GM21526 (cell line): Measurements from ENCODE around the gene TPMT.

ENCODE experiments used
- ATAC-seq: cut with Tn5 transposase; IDR thresholded peaks from one replicate; pipeline ENCODE4 v1.9.1; 2021; ENCODE audit warnings: moderate library complexity; ENCODE audit not compliant: unreplicated experiment, low FRiP score

Gene TPMT

DNA sequence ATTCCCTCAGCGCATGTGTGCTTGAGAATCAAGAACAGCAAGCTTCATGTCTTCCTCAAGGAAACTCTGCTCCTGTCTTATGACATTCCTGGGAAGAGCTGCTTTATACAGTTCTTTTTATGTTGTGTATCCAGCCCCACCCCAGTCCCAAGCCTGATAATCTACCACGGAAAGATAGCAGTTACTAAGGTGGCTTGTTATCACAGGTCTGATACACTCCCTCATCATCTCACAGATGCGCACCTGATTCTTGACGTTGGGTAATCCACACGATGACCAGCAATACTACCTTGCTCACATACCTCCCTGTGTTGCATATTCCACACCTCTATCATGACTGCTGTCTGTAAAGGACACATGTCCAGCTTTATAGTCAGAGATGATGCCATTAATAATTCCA lies 35.6 kb downstream of the TPMT start:
- no peak for ATAC-seq

DNA sequence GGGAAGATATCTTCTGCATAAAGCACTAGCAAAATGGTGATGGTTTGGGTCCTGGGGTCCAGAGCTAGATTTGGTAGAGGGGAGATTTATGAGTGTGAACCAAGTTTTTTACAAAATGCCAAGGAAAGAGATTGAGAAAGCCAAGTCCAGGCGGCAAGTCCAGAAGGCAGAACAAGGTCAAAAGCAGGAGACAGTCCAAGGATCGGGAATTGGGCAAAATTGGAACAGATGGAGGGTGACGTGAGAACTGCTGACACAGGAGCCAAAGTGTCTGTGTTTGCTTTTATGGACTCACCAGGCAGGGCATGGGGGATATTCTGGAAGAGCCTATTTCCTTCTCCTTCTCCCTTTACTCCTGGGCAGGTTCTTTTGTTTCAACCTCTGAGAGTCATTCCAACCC lies 36.5 kb downstream of the TPMT start:
- ATAC-seq: no peak

DNA sequence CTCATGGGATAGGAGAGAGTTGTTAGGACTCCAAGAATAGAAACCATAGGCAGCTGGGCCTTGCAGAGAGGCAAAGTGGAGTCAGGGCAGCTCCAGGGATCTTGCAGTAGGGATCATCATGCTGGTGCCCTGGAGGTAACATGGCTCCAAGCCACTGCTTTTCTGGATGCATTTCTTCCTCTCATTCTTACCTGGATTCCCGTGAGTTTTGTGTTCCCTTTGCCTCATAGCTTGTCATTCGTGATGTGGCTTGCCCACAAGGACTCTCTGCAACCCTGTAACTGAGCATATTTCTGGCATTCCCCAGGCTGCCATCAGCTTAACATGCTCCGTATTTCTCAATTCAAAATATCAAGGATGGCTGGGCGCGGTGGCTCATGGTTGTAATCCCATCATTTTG lies 37.7 kb downstream of the TPMT start:
- no peak for ATAC-seq

DNA sequence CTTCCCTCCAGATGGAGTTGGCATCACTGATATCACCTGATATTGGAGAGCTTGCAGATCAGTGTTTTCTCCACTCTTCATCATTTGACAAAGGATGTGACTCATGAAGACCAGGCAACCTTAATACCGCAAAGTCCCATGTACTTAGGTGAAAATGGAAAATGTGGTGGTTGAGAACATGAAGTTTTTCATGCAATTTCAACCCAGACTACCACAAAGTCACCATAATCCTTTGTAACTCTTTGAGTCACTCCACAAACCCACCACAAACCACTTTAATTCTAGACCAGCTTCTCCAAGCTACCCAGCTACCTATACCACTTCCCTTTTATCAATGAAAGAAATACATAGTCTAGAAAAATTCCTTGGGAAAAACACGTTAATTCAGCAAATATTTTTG lies 39.5 kb downstream of the TPMT start:
- ATAC-seq: no peak

DNA sequence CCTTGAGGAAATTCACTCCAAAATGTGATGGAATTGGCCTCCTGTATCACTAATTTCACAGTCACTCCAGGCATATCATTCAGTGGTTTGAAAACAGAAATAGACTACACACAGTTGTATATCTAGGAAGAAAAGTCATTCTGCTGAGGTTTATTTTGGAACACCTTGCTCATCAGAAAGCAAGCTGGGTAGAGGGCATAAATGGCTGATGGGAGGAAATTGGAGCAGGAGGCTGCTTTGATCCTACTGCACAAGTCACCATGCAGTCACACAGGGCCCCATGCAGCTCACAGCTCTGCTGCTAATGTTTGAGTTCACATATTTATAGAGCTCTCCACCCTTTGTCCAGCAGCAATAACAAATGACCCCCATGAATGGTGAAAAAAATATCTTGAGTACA lies 44.7 kb downstream of the TPMT start:
- ATAC-seq: no peak

DNA sequence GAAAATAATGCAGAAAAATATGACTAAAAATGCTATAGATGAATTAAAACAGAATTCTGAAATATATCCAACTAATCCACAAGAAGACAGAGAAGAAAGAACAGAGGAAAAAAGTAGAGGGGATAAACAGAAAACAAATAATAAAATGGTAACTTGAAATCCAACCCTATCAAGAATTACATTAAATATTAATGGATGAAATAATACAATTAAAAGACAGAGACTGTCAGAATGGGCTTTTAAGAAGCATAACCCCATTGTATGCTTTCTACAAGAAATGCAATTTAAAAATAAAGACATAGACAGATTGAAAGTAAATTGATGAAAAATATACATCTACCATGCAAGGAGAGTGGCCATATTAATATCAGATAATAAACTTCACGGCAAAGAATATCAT lies 47.8 kb downstream of the TPMT start:
- no peak for ATAC-seq

DNA sequence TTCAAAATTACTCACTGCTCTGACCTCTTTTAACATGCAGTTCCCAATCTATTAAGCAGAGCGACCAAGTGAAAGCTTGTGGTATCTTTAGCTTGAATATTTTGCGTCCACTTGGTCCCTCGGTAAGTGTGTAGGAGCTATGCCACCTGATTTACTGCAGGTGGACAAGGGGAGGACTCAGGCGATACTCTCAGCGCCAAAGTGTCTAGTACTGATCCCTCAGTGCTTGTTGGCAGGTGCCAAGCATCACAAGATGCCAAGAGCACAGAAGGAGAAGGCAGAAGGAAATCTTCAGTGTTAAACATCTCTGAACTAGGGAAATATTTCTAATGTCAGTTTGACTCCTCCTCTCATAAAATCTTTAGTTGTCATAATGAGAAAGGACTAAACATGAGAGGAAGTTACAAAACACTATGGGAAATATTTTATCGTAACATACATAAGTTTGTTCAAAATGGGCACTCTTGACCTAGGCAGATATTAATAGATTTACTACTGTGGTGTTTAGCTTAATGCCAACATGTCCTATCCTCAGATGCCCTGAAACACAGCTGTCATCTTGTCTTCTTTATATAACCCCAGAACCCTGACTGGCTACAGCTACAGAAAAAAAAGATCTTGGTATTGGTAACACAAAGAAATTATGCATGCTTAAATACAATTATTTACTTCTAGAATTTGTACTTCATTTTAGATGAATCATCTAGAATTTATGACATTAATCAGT lies 51.9 kb downstream of the TPMT start:
- ATAC-seq: no peak

DNA sequence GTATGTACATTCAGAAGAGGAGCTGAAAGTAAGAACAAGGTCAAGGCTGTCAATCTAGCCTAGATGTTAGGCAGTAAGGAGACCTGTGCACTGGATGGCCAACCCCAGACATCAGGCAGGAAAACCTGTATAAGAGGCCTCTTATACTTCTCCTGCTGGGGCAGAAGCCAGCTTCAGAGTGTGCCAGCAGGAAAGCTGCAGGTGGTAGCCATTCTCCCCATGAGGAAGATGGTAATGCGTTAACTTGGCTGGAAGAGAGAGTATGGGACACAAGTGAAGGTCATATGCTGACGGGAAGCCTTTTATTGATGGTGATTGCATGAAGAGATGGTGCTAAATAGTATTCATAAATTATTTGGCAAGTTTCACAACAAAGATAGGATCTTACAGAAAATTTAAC lies 53.0 kb downstream of the TPMT start:
- ATAC-seq: no peak

DNA sequence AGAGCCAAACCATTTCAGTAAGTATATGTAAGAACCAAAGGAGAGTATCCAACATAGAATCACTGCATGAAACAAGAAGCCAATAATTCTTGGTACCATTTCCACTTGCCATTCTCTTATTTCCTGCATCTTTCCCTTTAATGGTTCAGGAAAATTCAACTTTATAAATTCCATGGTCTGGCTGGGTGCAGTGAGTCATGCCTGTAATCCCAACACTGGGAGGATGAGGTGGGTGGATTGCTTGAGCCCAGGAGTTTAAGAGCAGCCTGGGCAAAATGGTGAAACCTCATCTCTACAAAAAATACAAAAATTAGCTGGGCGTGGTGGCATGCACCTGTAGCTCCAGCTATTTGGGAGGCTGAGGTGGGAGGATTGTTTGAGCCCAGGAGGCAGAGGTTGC lies 53.6 kb downstream of the TPMT start:
- no peak for ATAC-seq

DNA sequence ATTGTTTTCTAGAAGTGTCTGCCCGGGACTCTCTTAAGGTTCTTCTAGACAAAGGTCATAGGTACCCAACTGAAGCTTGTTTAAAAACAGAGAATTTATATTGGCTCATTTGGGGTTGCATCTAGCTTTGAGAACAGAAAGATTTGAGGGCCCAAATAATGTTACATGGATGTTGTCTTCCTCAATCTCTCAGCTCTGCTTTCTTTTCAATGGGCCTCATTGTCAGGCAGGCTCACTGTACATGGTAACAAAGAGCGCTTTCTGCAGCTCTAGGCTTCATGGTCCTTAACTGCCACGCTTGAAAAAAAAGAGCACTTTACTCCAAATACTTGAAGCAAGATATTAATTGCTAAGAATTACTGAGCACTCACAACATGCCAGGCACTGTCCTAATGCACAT lies 54.6 kb downstream of the TPMT start:
- no peak for ATAC-seq

DNA sequence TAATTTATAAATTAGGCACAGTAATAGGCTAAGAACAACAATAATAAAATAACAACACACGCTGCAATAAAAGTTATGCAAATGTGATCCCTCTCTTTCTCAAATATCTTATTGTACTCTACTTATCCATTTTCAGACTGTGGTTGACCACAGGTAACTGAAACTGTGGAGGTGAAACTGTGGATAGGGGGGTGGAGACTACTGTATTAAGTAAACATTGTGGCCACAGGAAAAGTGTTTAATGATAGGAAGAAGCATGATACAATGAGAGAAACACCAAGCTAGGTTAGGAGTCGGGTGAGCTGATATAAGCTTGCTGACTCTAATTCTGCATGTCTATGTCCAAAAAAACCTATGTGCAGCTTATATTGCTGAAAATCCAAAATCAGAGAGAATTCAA lies 55.4 kb downstream of the TPMT start:
- no peak for ATAC-seq

DNA sequence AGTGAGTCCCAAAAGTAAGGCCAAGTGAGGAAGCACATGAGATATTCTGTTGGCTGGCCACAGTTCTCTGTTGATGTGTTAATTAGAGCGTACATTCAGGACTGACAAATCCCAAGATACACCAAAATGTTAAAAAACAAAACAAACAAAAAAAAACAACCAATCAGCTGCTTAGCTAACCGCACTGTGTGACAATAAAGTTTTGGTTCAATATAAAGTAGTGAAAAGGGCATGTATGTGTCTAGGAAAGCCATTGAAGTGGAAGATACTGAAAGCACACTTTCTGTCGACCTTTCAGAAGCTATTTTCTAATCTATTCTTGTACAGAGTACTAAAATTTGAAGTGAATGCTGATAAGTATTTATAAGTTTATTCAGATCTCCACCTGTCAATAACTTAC lies 58.5 kb downstream of the TPMT start:
- ATAC-seq: no peak

DNA sequence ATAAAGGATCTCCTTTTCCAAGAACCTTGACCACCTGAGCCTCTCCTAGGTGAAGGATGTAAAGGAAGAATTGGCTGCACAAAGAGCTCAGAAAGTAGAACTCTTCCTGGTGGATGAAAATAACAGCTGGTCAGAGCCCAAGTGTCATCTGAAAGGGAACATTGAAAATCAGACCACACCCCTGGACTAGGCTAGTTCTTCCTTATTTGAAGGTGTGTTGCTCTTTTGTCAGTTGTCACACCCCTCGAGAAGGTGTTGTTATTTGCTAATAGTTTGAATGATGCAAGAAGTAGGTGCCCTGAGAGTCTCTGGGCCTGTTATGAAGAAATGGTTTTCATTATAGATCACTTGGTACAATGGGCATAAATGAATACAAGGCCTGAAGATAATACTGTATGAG lies 63.5 kb downstream of the TPMT start:
- ATAC-seq: no peak

DNA sequence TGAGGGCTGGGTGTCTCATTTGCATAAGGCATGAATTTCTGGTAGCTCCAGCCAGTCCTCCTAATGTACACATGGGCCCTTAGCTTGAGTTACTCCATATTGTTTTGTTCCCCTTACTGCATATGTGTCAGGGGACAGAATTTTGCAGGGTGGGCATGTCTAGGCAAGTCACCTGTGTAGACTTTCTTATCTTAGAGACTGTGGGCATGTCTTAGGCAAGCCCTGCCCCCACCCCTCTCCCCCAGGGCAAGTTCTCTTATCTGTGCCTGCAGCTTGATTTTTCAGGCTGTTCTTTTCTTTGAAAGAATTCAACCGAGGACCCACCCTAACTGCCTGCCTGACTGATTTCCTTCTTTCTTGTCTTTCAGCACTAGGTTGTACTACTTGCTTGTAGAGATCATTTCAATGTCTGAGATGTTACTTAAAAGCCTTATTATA lies 64.5 kb downstream of the TPMT start:
- no peak for ATAC-seq

DNA sequence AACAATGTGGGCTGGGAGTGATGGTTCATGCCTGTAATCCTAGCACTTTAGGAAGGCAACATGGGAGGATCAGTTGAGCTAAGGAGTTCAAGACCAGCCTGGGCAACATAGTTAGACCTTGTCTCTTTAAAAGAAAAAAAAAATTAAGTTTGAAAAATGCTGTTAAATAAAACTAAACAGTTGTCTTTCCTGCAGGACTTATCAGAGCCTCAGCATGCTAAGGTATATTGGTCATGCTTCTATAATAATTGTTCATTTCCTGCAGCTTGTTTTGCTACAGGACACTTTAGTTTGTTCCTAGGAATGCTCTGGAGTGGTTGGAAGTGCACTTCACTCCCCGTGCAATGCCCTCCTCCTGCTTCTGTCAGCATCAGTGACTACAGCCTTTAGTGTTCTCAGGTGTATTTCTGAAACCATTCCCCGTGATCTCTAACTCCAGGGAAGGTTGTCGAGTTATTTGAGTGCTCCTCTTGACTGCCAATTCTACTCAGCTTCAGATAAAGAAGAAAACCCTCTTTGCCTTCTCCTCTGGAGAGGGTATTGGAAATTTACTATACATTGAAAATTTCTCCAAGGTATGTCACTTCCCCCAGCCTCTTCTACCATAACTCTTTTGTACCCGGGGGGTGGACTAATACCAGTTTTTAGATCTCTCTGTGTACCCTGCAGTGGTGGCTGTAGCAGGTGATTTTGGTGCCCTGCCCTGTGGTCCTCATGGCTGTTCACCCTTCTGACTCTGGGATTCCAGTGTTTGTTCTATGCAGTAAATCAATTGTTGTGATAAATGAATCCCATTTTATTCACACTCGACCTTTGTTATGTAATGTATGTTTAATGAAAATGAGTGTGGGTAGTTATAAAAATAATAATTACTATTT lies 66.2 kb downstream of the TPMT start:
- no peak for ATAC-seq

DNA sequence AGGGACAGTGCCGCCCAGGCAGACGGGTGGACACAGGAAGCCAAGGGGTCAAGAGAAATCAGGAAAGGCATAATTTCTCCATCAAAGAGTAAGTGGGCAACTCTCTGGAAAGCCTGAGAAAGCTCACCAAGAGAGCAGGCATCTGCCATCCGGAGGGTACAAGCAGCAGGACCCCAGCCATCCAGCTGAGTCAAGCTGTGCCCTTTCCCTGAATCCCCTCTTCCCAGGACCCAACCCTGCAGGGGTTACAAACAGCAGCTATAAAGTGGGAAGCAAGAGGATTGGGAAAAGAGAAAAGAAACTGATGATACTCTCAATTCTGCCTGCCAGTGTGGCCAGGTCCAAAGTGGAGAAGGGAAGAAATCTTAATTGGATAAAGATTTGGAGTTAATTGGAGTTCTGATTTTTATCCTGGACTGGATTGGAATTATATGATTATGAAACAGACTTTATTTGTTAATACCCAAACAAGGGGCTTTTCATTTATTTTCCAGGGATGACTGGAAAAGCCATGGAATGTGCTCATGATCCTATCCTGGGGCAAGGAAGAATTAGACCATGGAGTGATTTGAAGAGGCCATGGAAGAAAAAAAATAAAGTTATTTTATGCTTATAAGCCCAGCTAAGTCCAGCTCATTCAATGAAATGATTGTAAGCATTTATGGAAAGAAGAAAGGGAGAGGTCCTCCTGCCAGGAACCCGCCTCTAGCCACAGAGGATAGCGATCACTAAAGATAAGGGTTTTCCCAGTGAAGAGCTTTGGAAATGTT lies 67.3 kb downstream of the TPMT start:
- no peak for ATAC-seq

DNA sequence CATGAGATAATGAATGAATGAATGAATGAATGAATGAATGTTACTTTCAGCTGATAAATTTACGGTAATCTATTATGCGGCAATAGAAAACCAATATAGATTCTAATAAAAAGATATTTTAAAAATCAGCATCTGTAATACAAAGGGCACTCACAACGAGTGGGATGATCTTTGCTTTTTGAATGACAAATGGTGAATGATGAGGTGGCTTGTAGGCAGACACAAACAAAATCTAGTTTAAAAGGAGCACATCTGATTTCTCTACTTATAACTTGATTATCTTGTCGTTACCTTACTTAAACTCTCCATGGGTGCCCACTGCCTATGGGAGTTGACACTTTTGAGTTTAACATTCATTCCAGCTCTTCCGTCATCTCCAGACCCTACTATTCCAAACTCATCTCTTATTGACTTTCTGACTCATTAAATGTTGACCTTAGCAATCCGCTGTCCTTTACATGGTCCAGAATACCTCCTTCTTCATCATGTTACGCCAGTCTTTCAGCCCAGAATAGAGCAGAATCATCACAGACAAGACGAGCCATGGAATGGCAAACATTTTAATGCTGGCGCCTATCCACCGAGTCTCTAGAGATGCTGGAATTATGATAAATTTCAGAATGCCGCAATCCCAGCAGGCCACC lies 73.7 kb downstream of the TPMT start:
- ATAC-seq: no peak

DNA sequence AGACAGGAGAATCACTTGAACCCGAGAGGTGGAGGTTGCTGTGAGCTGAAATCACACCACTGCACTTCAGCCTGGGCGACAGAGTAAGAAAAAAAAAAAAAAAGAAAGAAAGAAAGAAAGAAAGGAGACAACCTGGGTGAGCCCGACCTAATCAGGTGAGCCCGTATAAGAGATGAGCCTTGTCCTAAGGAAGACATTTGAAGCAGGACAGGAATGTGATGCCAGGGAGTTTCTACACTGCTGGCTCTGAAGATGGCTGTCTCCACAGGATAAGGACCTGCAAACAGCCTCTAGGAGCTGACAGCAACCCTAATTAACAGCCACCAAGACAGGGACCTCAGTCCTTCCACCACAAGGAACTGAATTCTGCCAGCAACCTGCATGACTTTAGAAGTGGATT lies 74.3 kb downstream of the TPMT start:
- ATAC-seq: no peak

DNA sequence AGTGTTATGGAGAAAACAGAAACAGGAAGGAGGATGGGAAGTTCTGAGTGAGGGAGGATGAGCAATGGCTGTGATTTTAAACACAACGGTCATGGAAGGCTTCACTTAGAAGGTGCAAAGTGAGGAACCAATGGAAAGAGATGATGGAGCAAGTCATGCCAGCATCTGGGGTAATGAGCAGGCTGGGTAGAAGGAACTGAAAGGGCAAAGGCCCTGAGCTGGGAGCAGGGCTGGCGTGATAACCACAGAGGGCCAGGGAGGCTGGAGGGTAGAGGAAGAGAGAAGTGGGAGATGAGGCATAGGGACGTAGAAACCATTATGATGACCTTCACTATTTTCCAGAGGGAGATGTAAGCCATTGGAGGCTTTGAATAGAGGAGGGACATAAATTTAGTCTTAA lies 76.0 kb downstream of the TPMT start:
- ATAC-seq: no peak
